GM10266 (cell line): Measurements from ENCODE around the gene AFF2.

Source experiments
- DNase-seq: peaks from one replicate; pipeline ENCODE4 v3.0.0; 2012; ENCODE audit errors: extremely low spot score
- TF ChIP-seq, protein P1 (sequence below): IDR thresholded peaks from 2 replicates; pipeline ENCODE4 v1.5.1; 2012; ENCODE audit warnings: mild to moderate bottlenecking, low read depth; ENCODE audit not compliant: control insufficient read depth, insufficient read depth; ENCODE audit errors: missing control alignments

The AFF2 gene

DNA sequence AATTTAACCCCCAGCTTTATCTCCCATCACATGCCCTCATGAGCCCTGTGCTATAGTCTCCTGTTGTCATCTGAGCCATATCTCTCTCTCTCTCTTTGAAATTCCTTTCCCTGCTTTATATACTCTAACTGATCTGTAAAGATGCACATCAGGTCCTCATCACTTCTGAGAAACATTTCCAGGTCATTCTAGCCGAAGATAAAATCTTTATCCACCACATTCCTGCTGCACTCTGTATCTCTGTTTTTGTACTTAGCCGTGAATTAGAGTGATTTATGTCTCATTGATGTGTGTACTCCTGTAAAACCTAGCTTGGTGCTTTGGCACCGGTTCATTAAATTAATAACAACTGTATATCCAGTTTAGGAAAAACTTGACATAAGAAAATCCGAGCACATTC lies 113.2 kb downstream of the AFF2 start:
- no peak for DNase-seq

DNA sequence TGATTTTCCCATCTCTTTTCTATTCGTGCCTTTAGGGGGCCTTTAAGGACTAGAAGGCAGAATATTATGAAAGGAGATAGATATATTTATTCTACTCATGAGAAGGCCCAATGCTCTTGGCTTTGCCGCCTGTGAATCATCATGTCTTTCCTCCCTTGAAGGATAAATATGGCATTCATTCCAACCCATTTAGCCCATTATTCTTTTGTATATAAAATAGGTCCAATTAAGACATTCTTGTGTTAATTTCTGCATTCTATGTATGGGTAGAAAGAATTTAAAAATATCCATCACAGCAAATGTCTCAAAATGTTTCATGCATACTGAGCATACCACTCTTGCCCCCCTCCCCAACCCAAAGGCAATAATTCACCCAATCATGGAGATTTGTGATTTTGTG lies 115.1 kb downstream of the AFF2 start:
- TF ChIP-seq, protein P1, sequence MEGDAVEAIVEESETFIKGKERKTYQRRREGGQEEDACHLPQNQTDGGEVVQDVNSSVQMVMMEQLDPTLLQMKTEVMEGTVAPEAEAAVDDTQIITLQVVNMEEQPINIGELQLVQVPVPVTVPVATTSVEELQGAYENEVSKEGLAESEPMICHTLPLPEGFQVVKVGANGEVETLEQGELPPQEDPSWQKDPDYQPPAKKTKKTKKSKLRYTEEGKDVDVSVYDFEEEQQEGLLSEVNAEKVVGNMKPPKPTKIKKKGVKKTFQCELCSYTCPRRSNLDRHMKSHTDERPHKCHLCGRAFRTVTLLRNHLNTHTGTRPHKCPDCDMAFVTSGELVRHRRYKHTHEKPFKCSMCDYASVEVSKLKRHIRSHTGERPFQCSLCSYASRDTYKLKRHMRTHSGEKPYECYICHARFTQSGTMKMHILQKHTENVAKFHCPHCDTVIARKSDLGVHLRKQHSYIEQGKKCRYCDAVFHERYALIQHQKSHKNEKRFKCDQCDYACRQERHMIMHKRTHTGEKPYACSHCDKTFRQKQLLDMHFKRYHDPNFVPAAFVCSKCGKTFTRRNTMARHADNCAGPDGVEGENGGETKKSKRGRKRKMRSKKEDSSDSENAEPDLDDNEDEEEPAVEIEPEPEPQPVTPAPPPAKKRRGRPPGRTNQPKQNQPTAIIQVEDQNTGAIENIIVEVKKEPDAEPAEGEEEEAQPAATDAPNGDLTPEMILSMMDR, result no peak
- DNase-seq, result no peak

More for the DNA sequence above, 113.2 kb downstream of the AFF2 start:
- TF ChIP-seq, protein P1, result no peak

DNA sequence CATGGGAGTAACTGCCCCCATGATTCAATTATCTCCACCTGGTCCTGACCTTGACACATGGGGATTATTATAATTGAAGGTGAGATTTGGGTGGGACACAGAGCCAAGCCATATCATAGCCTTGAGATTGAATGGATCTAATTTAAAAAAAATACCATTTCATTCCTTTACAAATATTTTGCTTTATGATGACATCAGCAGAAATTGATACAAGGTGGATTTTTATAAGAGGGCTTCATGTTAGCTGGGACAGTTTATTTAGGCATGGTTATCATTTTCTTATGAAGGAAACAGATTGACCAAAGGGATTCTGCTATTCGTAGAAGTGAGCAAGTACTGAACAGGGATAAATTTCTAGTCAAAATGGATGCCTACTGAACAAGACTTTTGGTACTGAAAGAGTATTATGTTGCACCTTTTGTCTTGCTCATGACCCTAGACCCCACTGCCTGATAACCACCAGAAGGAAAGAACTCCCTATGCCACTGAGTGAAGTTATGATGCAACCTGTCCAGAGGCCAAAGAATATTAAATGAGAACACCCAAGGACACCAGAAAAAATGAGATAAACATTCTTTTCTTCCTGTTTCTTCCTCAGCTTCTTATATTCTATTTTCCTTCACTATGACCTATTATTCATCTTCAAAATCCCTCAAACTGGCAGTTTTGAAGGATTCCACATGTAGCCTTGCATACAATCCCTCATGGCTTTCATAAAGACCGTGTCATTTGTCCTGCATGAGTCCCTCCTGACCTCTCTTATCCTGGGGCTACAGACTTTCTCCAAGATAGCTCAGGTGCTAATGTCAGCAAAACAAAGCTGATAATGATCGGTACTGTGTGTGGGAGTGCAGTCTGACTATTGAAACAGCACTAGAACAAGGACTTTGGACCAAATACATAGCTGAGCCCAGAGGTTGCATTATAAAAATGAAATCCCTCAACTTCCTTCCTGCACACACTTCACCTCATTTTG lies 118.3 kb downstream of the AFF2 start:
- DNase-seq, result no peak
- TF ChIP-seq, protein P1, result no peak

DNA sequence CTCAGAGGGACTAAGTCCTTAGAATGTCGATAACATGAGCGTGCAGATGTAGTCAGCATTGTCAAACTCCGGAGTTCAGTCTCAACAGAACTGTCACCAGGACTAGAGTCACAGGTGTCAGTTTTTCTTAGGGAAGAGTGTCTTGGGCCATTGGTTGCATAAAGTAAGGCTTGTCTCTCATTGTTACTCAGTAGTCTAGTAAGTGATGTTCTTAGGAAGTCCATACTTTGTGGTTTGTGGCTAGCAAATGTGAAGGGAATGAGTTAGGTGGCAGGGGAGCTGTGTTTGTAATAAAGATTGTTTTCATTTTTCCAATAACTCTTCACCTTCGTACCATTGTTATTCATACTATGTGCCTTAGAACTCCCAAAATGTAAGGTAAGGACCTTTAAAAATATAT lies 119.6 kb downstream of the AFF2 start:
- no peak for DNase-seq
- TF ChIP-seq, protein P1, result no peak

DNA sequence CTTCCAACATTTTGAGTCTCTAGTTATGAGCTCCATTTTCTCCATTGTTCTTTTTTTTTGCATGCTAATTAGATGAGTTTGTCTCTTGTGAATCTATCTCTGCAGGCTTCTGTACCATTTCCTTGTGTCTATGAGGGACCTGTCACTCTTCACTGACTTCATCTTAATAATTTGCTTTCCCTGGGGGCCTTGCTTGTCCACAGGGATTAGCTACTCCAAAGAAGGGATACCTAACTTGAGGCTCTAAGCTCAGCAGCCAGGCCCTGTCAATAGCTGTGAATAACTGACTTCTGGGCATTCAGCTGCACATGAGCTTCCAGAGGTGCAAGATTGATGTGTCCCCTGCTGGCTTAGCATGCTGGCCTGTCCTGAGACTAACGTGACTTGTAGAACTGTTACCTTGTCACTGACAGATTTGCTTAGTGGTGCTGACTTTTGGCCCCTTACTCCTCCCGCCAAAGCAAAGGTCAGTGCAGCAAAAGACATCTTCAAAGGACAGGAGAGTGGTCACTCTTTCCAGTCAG lies 124.6 kb downstream of the AFF2 start:
- DNase-seq, result no peak
- TF ChIP-seq, protein P1, result no peak

DNA sequence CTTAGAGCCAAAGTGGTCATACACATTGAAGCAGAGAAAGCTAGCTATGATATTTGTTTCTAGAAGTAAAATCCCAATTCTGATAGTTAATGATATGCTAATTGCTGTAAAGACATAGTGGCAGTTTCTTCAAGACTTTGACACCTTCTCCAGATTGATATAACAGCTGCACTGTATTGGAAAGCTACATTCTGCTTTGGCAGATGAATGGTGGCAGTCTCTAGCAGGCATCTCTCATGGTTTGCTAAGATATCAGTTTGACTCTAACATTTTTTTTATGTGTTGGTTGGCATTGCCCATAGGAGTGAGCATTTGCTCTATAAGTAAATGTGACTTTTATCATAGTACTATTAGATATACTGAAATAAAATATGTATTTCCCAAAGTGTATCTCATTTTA lies 128.2 kb downstream of the AFF2 start:
- TF ChIP-seq, protein P1, result no peak
- no peak for DNase-seq

DNA sequence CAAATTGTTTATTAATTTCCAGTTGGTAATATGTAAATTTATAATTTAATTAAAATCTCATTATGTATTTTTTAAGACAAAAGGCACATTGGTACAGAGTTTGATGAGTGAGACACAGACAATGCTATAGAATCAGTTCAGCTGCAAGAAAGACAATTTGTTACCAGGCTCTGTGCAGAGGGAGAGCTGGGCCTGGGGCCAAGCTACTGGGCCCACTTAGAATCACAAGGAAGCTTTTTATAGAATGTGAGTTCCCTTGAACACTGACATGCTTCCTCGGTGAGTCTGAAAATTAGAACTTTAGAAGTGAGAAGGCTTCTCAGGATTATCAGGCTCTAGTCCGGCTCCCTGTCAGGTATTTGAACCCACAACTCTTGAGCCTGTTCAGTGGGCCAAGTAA lies 129.0 kb downstream of the AFF2 start:
- TF ChIP-seq, protein P1, result no peak
- no peak for DNase-seq
